Measurements from ENCODE around the gene PRKAR1B.
"Not testable (repeated sequence)": the region's sequence is repeated elsewhere in the genome, so short reads cannot be mapped to it uniquely, and the experiment has no call there.

The PRKAR1B gene

DNA sequence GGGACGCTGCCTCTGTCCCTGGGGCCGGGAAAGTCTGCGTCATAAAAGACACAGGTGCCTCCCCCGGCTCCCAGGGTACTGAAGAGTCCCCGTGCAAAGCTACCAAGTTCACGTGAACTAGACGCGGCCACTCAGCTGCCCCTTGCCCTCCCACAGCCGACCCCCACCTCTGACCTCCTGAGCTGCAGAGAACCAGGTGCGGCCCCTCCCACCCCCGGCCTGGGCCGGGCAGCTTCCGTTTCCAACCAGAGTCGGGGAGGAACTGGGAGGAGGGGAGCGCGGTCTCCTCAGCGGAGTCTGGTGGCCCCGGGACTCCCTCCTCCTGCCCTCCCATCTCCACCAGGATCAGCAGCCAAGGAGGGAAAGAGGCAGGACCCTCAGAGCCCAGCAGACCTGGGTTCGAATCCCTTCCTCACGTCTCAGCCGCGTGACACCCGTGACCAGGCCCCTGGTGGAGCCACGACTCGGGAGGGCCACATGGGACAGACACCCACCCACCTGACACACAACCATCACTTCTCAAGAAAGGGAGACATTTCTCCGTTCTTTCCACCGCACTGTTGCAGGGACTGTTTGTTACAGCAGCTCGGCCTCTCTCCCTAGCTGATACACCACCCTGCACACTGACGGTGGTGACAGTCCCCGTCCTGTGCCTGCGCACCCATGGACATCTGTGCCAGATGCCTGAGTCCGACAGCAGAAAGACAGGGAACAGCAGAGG lies 170.1 kb downstream of the PRKAR1B start:
- no peak for DNase-seq (ENCODE audit: low read depth in 3 of 3)

DNA sequence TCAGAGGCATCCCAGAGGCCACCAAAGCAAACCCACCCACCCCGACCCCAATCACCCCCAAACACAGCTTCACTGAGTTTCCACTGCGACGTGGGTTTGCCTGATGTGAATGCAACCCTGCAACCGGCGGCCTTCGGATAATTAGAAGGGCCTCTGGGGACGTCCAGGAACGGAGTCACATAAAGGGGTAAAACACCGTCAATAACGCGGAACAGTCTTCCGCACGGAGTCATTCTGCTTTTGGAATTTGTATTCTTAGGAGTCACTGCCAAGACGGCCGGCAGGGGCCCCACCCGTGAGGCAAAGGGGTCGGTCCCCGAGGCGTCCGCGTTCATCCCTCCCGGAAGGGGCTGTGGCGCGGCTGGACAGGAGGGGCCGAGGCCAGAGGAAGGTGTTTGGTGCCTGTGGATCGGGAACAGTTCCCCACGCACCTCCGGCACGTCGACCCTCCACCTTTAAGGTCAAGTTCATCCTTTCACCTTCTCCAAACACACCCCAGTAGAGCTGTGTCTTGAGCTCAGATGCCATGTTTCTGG lies 170.7 kb downstream of the PRKAR1B start:
- DNase-seq (ENCODE audit: low read depth in 3 of 3), result no peak

DNA sequence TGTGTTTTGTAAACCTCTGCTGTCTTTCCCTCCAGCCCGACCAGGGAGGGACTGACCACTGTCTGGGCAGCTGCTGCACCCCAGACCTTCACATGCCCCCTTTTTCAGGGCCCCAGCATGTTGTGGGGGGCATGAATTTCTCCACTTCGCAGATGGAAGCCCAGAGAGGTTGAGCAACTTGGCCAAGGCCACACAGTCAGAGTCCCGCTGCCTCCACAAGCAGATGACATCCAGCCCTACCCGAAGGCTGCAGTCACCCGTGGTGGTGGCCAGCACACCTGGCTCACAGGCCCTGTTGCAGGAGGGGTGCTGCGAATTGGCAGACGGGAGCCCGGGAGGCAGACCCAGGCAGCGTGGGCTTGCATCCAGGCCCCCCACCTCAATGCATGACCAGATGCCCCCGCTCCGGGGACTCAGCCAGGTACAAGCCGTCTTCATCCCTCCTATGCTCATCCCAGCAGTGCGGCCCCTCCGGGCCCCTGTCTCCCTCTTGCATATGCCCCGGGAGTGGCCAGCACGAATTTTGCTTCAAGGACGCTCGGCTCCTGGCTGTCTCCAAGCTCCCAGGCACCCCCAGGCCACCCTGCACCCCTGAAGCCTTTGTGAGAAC lies 171.4 kb downstream of the PRKAR1B start:
- no peak for DNase-seq (ENCODE audit: low read depth in 3 of 3)

DNA sequence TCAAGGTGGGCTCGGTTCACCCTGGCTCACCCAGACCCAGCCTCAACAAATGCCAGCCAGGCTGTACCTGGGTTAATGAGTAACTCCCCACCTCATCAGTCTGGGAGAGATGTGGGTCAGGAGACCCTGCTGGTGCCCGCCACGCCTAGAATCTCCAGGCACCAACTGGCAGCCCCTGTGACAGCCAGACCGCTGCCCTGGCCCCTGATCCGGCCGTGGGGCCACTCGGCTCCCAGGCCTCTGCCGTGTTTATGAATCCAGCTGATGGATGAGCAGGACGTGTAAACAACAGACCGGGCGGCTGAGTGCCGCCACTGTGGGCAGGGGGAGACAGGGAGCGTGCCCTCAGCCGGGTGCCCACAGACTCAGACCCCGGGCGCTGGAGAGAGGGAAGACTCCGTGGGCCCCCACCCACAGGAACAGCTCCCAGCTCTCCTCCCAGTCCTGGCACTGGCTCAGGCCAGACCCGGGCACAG lies 173.4 kb downstream of the PRKAR1B start:
- no peak for DNase-seq (ENCODE audit: low read depth in 3 of 3)

DNA sequence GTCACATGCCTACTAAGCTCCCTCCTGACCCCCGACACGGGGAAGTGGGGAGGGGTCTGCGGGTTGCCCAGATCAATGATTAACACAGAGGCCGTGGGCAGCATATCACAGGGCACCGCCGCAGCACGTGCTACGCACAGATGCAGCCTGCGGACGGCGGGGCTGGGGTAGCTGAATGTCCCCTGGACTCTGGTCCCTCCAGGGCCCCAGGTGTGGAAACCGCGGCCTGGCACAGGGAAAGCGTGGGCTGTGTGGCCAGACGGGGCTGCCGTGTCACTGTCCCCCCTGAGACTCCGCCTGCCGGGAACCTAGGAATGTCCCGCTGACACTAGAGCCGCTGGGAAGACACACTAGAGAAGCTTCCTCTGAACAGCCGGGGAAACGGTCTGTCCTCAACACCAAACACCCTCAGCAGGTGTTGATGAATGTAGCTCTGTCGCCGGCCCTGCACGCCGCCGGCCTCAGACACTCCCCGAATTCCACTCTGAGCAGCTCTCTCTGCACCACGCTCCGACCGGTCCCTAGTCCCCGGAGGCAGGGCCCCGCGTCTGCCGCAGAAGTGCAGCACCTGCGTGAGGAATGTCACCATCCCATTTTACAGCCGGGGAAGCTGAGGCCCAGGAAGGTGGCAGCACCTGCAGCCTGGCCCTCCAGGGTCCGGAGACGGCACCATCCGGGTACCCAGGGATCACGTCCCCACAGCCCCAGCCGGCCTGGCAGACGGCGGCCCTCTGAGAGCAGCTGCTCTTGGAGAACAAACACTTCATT lies 174.0 kb downstream of the PRKAR1B start:
- DNase-seq (ENCODE audit: low read depth in 3 of 3), result no peak

DNA sequence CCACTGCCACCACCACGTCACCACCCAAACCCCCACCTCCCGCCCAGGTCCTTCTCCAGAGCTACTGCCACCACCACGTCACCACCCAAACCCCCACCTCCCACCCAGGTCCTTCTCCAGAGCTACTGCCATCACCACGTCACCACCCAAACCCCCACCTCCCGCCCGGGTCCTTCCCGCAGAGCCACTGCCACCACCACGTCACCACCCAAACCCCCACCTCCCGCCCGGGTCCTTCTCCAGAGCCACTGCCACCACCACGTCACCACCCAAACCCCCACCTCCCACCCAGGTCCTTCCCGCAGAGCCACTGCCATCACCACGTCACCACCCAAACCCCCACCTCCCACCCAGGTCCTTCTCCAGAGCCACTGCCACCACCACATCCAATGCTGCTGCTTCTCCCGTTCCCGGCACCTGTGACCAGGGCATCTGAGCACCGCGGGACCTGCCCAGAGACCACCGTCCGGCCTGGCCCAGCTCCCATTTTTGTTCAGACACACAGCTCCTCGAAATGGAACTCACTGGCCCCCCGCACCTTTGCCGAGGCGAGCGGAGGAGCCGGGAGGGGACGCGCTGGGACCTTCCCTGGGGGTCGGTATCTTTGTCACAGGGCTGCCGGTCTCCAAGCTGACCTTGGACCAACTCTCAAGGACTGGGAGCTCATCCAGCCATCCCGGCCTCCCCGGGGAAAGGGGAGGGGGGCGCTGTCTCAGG lies 174.8 kb downstream of the PRKAR1B start:
- DNase-seq (ENCODE audit: low read depth in 3 of 3), result not testable (repeated sequence)

DNA sequence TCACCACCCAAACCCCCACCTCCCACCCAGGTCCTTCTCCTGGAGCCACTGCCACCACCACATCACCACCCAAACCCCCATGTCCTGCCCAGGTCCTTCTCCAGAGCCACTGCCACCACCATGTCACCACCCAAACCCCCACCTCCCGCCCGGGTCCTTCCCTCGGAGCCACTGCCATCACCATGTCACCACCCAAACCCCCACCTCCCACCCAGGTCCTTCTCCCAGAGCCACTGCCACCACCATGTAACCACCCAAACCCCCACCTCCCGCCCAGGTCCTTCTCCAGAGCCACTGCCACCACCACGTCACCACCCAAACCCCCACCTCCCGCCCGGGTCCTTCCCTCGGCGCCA lies 175.5 kb downstream of the PRKAR1B start:
- not testable (repeated sequence) for DNase-seq (ENCODE audit: low read depth in 3 of 3)

DNA sequence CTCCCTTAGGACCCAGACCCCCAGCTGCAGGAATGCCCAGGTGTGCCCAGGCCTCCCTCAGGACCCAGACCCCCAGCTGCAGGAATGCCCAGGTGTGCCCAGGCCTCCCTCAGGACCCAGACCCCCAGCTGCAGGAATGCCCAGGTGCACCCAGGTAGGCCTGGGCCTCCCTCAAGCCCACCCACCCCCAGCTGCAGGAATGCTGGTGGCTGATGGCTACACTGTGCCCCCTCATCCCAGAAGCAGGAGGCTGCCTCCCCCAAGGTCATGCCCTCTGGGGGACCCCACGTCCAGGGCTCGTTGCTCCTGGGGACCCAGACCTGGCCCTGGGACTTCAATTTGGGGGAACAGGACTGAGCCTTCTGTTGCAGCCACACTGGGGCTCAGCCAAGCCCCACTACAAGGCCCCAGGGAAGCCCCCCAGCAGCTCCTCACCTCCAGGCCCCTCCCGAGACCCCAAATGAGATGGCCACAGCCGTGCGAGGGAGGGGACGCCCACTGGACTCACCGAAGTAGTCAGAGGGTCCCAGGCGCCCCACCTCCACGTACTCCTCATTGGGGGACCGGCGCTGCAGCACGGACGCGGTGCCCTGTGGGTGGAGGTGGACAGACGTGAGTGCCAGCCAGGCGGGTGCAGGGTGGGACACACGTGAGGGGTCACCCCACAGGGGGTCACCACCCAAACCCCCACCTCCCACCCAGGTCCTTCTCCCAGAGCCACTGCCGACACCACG lies 176.0 kb downstream of the PRKAR1B start:
- DNase-seq (ENCODE audit: low read depth in 3 of 3), result no peak

DNA sequence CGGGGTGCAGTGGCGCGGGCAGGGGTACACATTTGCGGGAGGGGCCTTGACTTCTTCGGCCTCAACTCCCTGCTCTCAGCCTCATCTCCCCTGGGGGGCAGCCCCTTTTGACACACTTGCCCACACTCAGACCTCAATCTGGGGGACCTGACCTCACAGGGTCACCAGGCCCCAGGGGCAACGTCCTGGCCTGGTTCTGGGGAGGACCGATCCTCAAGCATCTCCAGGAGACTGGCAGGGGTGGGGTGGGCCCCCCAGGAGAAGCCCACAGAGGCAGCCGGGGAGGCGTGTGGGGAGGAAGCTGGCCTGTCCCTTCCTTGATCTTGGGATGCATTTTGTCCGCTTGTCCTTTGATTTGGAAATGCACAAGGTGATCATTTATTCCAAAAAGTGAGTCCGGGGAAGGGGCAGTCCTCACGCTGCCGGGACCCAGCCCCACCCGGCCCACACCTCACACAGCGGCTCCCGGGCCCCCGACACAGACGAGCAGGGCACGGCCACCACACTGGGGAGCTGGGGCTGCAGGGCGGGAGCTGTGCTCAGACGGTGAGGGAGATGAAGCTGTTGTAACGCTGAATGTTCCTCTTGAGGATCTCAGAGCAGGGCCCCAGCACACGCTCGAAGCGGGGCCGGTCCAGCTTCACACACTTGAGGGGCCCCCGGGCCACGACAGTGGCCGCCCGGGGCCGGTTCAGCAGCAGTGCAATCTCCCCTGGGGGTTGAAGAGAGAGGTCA lies 177.0 kb downstream of the PRKAR1B start:
- DNase-seq (ENCODE audit: low read depth in 3 of 3), result no peak

DNA sequence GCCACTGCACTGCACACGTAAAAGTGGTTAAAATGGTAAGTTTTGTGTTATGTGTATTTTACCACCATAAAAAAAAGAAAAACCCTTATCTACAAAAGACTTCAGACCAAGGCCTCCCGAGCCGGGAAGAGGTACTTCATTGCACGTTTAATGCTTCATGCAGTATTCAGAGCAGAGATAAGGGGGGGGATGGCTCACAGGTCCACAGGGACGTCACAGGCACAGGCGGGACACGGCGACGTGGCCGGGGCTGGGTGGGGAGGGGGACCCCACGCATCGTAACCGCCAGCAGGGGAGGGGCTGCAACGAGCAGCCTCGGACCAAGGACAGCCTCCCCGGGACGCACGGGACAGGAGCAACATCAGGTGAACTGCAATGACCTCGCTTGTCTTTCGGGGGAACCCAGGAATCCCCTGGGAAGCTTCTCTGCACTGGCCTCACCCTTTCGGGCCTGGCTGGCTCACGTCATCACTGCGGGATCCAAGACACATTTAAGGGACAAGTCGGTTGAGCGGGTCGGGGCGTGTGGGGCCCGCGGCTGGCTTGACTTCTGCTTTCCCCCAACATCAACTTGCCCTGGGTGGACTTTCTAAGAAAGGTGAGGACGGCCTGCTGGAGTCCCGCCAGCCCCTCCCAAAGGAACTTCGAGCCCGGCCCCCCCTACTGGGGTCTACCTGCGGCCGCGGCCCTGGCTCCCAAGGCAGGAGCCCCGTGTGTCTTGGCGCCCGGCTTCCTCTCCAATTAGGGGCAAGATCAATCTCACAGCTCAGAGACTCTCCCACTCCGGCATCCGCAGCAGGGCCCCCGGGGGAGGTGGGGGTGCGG lies 177.8 kb downstream of the PRKAR1B start:
- no peak for DNase-seq (ENCODE audit: low read depth in 3 of 3)

DNA sequence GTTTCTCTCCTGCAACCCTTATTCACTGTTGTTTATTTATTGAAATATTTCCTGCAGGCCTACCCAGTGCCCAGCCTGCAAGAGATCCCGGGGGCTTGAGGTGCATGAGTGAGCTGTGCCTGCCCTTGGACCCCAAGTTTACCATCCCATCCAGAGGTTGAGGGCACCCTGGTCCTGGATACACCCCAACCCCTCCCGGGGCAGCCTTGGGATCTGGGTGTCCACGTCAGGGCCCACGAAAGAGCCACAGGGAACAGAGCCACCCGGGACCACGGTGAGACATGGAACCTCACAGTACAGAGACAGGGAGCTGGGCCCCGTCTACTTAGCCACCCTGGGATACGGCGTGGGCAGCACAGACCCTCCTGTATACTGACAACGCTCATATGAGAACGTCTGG lies 178.7 kb downstream of the PRKAR1B start:
- DNase-seq (ENCODE audit: low read depth in 3 of 3), result no peak

DNA sequence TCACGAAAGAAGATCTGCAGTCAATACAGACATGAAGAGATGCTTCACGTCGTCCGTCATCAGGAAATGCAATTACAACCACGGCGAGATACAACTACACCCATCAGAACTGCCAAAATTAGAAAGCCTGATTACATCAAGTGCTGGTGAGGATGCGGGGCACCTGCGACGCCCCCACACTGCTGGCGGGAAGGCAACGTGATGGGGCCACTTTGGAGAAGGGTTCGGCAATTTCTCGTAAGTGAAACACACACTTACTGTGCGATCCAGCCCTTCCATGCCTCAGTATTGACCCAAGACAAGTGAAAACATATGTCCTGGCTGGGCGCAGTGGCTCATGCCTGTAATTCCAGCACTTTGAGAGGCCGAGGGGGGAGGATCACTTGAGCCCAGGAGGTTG lies 181.6 kb downstream of the PRKAR1B start:
- no peak for DNase-seq (ENCODE audit: low read depth in 3 of 3)

DNA sequence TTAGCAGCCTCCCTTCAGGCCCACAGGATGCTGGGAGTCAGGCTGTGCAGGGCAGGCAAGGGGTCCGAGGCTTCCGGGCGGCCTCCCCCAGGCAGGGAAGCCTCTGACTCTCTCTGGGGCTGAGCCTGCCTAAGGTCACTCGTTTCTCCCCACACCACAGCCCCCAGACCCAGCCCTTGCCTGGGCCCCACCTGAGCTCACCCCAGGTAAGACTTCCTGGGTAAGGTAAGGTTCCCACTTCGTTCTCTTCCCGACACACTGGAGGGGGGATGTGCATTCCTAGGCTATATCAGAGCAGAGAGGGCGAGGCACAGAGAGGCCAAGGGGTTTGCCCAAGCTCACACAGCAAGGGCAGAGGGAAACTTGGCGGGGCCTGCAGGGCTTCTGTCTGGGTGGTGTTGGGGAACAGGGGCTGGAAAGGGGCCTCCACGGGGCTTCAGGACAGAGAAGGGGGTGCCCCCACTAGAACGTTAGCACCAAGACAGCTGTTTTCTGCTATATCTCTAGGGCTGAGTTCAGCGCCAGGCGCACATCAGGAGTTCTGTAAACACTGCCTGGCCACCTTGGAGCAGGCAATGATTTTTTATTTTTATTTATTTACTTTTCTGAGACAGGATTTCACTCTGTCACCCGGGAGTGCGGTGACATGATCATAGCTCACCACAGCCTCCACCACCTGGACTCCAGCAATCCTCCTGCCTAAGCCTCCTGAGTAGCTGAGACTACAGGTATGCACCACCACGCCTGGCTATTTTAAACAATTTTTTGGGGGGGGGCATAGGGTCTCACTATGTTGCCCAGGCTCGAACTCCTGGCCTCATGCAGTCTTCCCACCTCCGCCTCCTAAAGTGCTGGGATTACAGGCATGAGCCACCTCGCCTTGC lies 182.5 kb downstream of the PRKAR1B start:
- no peak for DNase-seq (ENCODE audit: low read depth in 3 of 3)

DNA sequence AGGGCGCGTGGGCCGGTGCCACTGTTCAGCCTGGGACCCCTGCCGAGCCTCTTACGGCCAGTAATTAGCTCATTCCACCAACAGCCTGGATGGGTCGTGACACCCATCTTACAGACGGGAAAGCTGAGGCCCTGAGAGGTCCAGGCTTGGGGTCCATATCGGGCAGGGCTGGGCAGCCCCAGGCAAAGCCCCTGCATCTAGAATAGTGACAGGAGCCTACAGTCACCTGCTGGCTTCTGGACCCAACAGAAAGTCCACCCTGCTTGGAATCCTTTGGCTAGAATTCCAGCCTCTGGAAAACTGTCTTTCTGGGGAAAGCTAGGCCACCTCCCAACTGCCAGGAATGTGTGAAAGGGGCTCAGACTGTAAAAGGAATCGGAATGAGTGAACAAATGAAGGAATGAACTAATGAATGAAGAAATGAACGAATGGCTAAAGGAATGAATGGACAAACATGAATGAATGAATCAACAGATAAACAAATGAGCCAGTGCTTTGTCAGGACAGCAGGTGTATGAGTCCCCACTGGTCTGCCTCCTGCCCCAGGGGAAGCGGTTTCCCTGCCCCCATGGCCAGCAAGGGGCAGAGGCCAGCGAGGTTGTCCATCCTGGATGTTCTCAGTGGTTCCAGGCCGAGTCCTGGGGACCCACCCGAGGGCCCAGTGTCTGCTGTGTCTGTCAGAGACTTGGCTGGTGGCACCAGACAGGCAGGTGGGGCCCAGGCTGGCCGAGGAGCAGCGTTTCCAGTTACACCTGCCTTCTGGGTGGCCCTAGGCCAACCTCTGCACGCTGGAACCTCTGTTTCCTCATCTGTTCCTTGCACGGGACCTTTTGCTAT lies 183.4 kb downstream of the PRKAR1B start:
- no peak for DNase-seq (ENCODE audit: low read depth in 3 of 3)

DNA sequence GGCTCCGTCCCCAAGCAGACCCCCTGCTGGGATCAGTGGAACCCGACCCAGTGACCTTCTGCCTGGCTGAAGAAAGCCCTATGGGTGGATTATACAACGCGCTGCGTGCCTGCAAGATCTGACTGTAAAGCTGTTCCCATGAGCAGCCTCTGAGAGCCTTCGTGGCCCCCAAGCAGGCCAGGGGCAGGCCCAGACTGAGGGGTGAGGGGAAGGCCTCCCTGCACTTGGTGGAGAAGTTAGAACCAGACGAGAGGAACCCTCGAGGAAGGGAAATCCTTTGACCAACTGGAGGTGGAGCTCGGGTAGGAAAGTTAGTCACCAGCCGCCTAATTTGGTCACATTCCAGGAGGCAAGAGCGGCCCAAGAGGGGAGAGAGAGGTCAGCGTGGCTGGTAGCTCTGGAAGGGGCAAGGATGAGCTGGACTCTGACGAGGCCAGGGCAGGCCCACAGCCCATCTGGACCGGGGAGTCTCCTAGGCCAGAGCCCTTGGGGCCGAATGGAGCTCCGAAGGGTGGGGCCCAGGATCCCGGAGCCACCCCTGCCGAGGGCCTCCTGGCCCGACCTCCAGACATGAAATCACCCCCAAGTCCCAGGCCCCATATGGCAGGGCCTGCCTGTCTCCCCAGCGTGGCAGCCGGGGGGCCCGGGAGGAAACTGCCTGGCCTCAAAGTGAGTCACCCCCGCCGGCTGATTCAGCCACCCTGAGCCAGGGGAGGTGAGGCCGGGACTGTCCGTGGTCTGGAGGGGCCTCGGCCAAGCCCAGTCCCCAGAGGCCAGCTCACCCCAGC lies 184.2 kb downstream of the PRKAR1B start:
- no peak for DNase-seq (ENCODE audit: low read depth in 3 of 3)

DNA sequence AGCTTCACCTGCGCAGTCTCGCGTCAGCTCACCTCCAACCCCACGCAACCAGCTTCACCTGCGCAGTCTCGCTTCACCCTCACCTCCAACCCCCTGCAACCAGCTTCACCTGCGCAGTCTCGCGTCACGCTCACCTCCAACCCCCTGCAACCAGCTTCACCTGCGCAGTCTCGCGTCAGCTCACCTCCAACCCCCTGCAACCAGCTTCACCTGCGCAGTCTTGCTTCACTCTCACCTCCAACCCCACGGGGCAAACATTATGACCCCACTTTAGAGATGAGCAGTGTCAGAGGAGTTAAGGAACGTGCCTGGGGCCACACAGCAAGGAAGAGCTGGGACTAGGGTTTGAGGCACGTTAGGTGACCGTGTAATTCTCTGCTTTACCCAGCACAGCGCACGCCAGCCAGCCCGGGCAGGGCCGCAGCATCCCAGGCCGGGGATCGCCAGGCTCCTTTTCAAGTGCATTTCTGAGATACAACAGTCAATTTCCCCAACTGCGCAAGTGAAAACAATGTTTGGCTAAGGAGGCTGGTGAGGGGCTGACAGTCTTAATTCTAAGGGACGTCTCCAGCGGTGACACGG lies 184.9 kb downstream of the PRKAR1B start:
- DNase-seq (ENCODE audit: low read depth in 3 of 3), result no peak

DNA sequence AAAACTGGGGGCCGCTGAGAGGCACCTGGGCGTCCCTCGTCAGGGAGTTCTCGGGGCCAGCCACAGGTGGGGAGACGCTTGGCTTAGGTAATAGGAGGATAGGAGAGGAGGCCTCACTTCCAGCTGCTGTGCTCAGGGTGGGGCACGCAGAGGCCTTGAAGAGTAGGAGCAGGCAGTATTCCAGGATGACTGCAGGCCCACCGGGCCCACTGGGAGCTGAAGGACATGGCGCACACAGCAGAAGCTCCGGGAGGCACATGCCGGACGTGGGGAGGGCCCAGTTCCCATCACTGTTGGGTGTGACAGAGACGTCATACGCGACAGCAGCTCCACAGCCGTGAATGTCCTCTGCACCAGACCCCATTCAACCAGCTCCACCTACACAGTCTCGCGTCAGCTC lies 185.4 kb downstream of the PRKAR1B start:
- no peak for DNase-seq (ENCODE audit: low read depth in 3 of 3)

All from stimulated activated CD4-positive, alpha-beta T cell treated with anti-CD3 and anti-CD28 coated beads, TNF-alpha, amount 100 ng/mL, for 4 hours (primary cell).